Endothelial cell of umbilical vein (primary cell): ENCODE results near the gene UBAP2L. TPM values are rescaled to one million over a fixed set of nuclear protein-coding genes. Genes with fewer than 3 reads are reported as not detected.

Experiments used
- BruUV-seq: library from RNA; stranded (reverse); fragments of 400-500 nt; replicated peaks from 2 replicates; lab custom pipeline; 2021; lab: Mats Ljungman, UMichigan
- CTCF ChIA-PET: fragments of 300-600, 350-600 bp; sonication (Branson Sonifier 250); formaldehyde crosslinking; loops from one replicate; lab custom pipeline; 2021; ENCODE audit warnings: antibody characterized with exemption, inconsistent platforms; lab: Charles Lee
- POLR2A ChIA-PET: fragments of 300-600, 350-600 bp; sonication (Branson Sonifier 250); formaldehyde crosslinking; loops from one replicate; lab custom pipeline; 2021; ENCODE audit warnings: antibody characterized with exemption, inconsistent platforms; lab: Charles Lee
- DNase-seq: peaks from one replicate; pipeline ENCODE4 v3.0.0-alpha.2; 2011; ENCODE audit warnings: low read depth, low spot score
- FAIRE-seq: peaks from 2 replicates; lab custom pipeline; 2011; peaks lifted over from hg19 to GRCh38; lab: Jason Lieb, UNC
- H2AFZ ChIP-seq: 2 replicates; pipeline ENCODE4 v1.6.0; 2012; ENCODE audit warnings: low read depth, low read length, control low read depth, inconsistent platforms
- H3K27ac ChIP-seq: 2 replicates; pipeline ENCODE4 v1.5.1; 2011; ENCODE audit warnings: low read depth, mild to moderate bottlenecking, control low read depth, low read length, moderate library complexity; ENCODE audit not compliant: insufficient read depth
- H3K27me3 ChIP-seq, 2 experiments: 2 replicates each; pipeline versions ENCODE4 v1.6.0 to v1.6.1; 2011; ENCODE audit warnings: low read length in 2 of 2, mixed read lengths in 1 of 2; ENCODE audit not compliant: control insufficient read depth in 2 of 2, insufficient read depth in 2 of 2
- H3K36me3 ChIP-seq, 2 experiments: 2 replicates in 1 of 2; 3 replicates in 1 of 2; pipeline ENCODE4 v1.5.1; 2011; ENCODE audit warnings: low read length in 2 of 2, mild to moderate bottlenecking in 1 of 2, moderate library complexity in 1 of 2; ENCODE audit not compliant: control insufficient read depth in 2 of 2, insufficient read depth in 2 of 2; ENCODE audit errors: extremely low read depth in 1 of 2
- H3K4me1 ChIP-seq: 3 replicates; pipeline ENCODE4 v1.5.1; 2011; ENCODE audit warnings: mild to moderate bottlenecking, low read length; ENCODE audit not compliant: control insufficient read depth, insufficient read depth; ENCODE audit errors: extremely low read depth
- H3K4me2 ChIP-seq: 2 replicates; pipeline ENCODE4 v1.6.1; 2011; ENCODE audit warnings: low read length, control low read depth, mixed read lengths; ENCODE audit not compliant: insufficient read depth
- H3K4me3 ChIP-seq, 3 experiments: fragments of 200-600 bp in 1 of 3; sonication (generic), shearing (Covaris generic) in 1 of 3; replicated peaks in 1 of 3; 2 replicates each; pipeline ENCODE4 v1.5.1; 2011 to 2016; ENCODE audit warnings: control low read depth in 3 of 3, low read length in 3 of 3, mild to moderate bottlenecking in 2 of 3, inconsistent platforms in 1 of 3, low read depth in 1 of 3, moderate library complexity in 1 of 3; ENCODE audit not compliant: insufficient read depth in 1 of 3
- H3K79me2 ChIP-seq: 2 replicates; pipeline ENCODE4 v1.6.0; 2012; ENCODE audit warnings: low read length, inconsistent platforms; ENCODE audit not compliant: control insufficient read depth, insufficient read depth
- H3K9ac ChIP-seq: replicated peaks from 2 replicates; pipeline ENCODE3; 2011; ENCODE audit warnings: low read length, control low read depth; ENCODE audit not compliant: insufficient read depth; ENCODE audit errors: extremely low read depth
- H3K9me1 ChIP-seq: replicated peaks from 3 replicates; pipeline ENCODE4 v1.6.0; 2011; ENCODE audit warnings: mild to moderate bottlenecking, low read length; ENCODE audit not compliant: control insufficient read depth, insufficient read depth; ENCODE audit errors: extremely low read depth
- H3K9me3 ChIP-seq: replicated peaks from 2 replicates; pipeline ENCODE4 v1.5.1; 2012; ENCODE audit warnings: low read length, inconsistent platforms; ENCODE audit not compliant: control insufficient read depth, insufficient read depth
- H4K20me1 ChIP-seq: replicated peaks from 2 replicates; pipeline ENCODE3; 2011; ENCODE audit warnings: mild to moderate bottlenecking, low read length; ENCODE audit not compliant: control insufficient read depth, insufficient read depth; ENCODE audit errors: extremely low read depth
- EZH2 ChIP-seq: IDR thresholded peaks from 2 replicates; pipeline ENCODE4 v1.6.1; 2012; ENCODE audit warnings: borderline replicate concordance, low read depth, mild to moderate bottlenecking, moderate library complexity, low read length, inconsistent platforms; ENCODE audit not compliant: severe bottlenecking
- FOS ChIP-seq: IDR thresholded peaks from 2 replicates; pipeline ENCODE4 v1.6.1; 2011; ENCODE audit warnings: mild to moderate bottlenecking, low read length, moderate library complexity, borderline replicate concordance; ENCODE audit not compliant: insufficient read depth
- GATA2 ChIP-seq: IDR thresholded peaks from 2 replicates; pipeline ENCODE4 v1.7.0; 2011; ENCODE audit warnings: low read depth, mild to moderate bottlenecking, moderate library complexity, mixed read lengths, low read length; ENCODE audit not compliant: insufficient read length, insufficient read depth
- JUN ChIP-seq: IDR thresholded peaks from 2 replicates; pipeline ENCODE4 v1.6.1; 2011; ENCODE audit warnings: borderline replicate concordance, low read depth; ENCODE audit not compliant: insufficient read length, insufficient read depth
- MYC ChIP-seq: IDR thresholded peaks from one replicate; pipeline ENCODE4 v1.6.1; 2011; ENCODE audit warnings: mild to moderate bottlenecking, low read depth, low read length
- POLR2A ChIP-seq: IDR thresholded peaks from 2 replicates; pipeline ENCODE4 v1.6.1; 2012; ENCODE audit warnings: low read depth, mild to moderate bottlenecking, control low read depth, low read length
- POLR2AphosphoS5 ChIP-seq: IDR thresholded peaks from 2 replicates; pipeline ENCODE4 v1.6.1; 2012; ENCODE audit warnings: low read depth, mild to moderate bottlenecking, control low read depth, low read length, moderate library complexity; ENCODE audit not compliant: insufficient read depth
- dilution Hi-C: fragments of 300-500 bp; cut with MboI; formaldehyde crosslinking; loops from one replicate; pipeline ENCODE4 v1.15.0; 2019; ENCODE audit warnings: low sequenced_read_pairs; ENCODE audit not compliant: extremely low pct_ligation_motif_present
- intact Hi-C: fragments of 100-400 bp; cut with micrococcal nuclease; formaldehyde crosslinking; loops from one replicate; pipeline ENCODE4 v1.10.0; 2022
- polyA plus RNA-seq, 4 experiments: library from polyadenylated mRNA; depleted of rRNA in 3 of 4; stranded (reverse) in 3 of 4; unstranded in 1 of 4; fragments of >200 nt; gene quantifications; 2 replicates each; pipeline versions ENCODE4 v1.2.1 to v1.2.3, GENCODE V29; 2011 to 2012; ENCODE audit warnings: missing spikeins in 1 of 4
- total RNA-seq: library from RNA; stranded (reverse); gene quantifications from 2 replicates; pipeline ENCODE4 v1.2.3, GENCODE V29; 2021
- TF ChIP-seq, protein P1 (sequence below), 2 donors: IDR thresholded peaks; 1 replicate in 1 of 2; 2 replicates in 1 of 2; pipeline ENCODE4 v1.5.1; 2011; ENCODE audit warnings: low read length in 2 of 2, mild to moderate bottlenecking in 2 of 2, moderate library complexity in 2 of 2, control low read depth in 1 of 2, inconsistent platforms in 1 of 2, low read depth in 1 of 2; ENCODE audit not compliant: insufficient read depth in 1 of 2; ENCODE audit errors: extremely low read depth in 1 of 2
- TF ChIP-seq, protein P2 (sequence below): IDR thresholded peaks from 2 replicates; pipeline ENCODE4 v1.6.1; 2011; ENCODE audit not compliant: insufficient read depth, insufficient read length

Gene UBAP2L
- total and polyA plus RNA-seq, 2 donors (not counting 3 experiments of a cell fraction or from before 2014, with no cell fraction given), result 229 to 280 TPM

DNA sequence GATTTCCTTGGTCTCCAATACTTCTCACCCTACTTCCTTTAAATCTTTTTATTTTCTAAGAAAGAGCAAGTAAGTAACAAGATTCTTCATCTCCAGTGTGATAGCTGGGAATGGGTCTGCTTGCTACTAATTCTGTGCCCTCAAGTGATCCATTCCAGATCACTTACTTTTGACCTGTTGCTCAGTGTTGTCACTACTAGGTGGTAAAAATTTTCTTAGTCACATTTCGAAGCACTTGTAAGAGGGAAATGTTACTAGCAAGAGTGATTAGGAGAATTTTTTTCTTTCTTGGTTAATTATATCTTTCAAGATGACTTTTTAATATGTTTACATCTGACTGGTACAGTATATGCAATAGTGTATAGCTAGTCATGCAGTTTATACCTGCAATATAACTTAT is 2.2 kb downstream of the UBAP2L start:
- H3K79me2 ChIP-seq, result peaks cover 88% of the 10 kb centered on the region
- TF ChIP-seq POLR2A (no peak), EZH2 (no peak), MYC (no peak), POLR2AphosphoS5 (no peak), FOS (no peak), JUN (no peak), GATA2 (no peak)
- TF ChIP-seq, protein P1, sequence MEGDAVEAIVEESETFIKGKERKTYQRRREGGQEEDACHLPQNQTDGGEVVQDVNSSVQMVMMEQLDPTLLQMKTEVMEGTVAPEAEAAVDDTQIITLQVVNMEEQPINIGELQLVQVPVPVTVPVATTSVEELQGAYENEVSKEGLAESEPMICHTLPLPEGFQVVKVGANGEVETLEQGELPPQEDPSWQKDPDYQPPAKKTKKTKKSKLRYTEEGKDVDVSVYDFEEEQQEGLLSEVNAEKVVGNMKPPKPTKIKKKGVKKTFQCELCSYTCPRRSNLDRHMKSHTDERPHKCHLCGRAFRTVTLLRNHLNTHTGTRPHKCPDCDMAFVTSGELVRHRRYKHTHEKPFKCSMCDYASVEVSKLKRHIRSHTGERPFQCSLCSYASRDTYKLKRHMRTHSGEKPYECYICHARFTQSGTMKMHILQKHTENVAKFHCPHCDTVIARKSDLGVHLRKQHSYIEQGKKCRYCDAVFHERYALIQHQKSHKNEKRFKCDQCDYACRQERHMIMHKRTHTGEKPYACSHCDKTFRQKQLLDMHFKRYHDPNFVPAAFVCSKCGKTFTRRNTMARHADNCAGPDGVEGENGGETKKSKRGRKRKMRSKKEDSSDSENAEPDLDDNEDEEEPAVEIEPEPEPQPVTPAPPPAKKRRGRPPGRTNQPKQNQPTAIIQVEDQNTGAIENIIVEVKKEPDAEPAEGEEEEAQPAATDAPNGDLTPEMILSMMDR (IDR thresholded peaks at IDR 0.05; ENCODE audit: extremely low read depth in 1 of 2, insufficient read depth in 1 of 2, low read depth in 1 of 2, low read length in 2 of 2), result no peak
- TF ChIP-seq, protein P2, sequence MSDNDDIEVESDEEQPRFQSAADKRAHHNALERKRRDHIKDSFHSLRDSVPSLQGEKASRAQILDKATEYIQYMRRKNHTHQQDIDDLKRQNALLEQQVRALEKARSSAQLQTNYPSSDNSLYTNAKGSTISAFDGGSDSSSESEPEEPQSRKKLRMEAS, result no peak
- CTCF ChIA-PET, result interaction anchor here (1.1 to 2.4 kb wide), 4 partner anchors 13 to 112 kb away, joined by 3 to 7 read pairs (median 4); no protein-coding TSS in a partner anchor
- no peak overlapping the region for H2AFZ ChIP-seq
- no peak overlapping the region for H3K9ac ChIP-seq
- no peaks in the 10 kb centered on the region for H3K27me3 ChIP-seq
- POLR2A ChIA-PET, result no interaction called here
- no peak overlapping the region for H3K27ac ChIP-seq
- no peaks in the 10 kb centered on the region for H3K9me3 ChIP-seq
- no peak for FAIRE-seq
- H3K4me1 ChIP-seq, result peaks cover 25% of the 10 kb centered on the region
- no TSS peak for BruUV-seq
- H3K9me1 ChIP-seq, result no peaks in the 10 kb centered on the region
- dilution Hi-C loops (no loop called here), intact Hi-C loops (no loop called here)
- H3K4me2 ChIP-seq, result peak overlapping the region; percentile 62
- peaks cover 7 to 15% of the 10 kb centered on the region in 2 experiments for H3K36me3 ChIP-seq
- H3K4me3 ChIP-seq, result no peak overlapping the region
- no peaks in the 10 kb centered on the region for H4K20me1 ChIP-seq
- no peak for DNase-seq
